ENCODE measurements around the gene REC8. TPM values are rescaled to one million over a fixed set of nuclear protein-coding genes. Genes with fewer than 3 reads are reported as not detected.

REC8 gene
- total and polyA plus RNA-seq, 4 donors, result 2.3 to 4.7 (median 3.8) TPM

DNA sequence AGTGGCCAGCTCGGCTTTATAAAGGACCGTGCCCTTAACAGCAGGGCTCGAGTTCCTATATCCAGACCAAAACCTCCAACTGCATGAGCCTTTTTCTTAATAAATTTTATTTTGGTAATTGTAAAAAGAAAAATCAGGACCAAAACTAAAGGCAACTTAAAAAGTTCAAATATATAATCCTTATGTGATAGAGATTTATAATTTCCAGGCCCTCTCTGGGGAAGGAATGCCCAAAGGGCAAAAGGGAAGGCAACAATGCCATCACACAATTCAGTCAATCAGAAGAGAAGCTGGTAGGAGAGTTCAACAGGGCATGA, 17.1 kb downstream of the REC8 start:
- H3K27me3 ChIP-seq (ENCODE audit: control insufficient read depth in 4 of 4, insufficient read depth in 4 of 4, low read length in 3 of 4), result no peaks in the 10 kb centered on the region
- no peak overlapping the region for H3K4me3 ChIP-seq (ENCODE audit: low read depth in 1 of 3, low read length in 3 of 3)
- no peaks in the 10 kb centered on the region for H3K9me3 ChIP-seq (ENCODE audit: control insufficient read depth in 4 of 4, low read length in 3 of 4)
- H3K27ac ChIP-seq (ENCODE audit: low read depth in 1 of 2, low read length in 2 of 2), result peak overlapping the region in 1 of 2 donors; percentile 72
- peaks cover 11 to 44% (median 21%) of the 10 kb centered on the region in 4 donors for H3K36me3 ChIP-seq (ENCODE audit: control insufficient read depth in 4 of 4, insufficient read depth in 3 of 4, low read depth in 1 of 4, low read length in 3 of 4)
- TF ChIP-seq FOXA2 (IDR thresholded peaks at IDR 0.05) (no peak), NR2F2 (IDR thresholded peaks at IDR 0.05) (no peak), EGR1 (IDR thresholded peaks at IDR 0.05; ENCODE audit: low read depth in 2 of 2) (no peak), HNF4A (conservative IDR thresholded peaks at IDR 0.05) (no peak), RXRA (IDR thresholded peaks at IDR 0.05) (no peak), YY1 (IDR thresholded peaks at IDR 0.05) (no peak), FOXA1 (IDR thresholded peaks at IDR 0.05) (no peak)
- TF ChIP-seq, protein P1, sequence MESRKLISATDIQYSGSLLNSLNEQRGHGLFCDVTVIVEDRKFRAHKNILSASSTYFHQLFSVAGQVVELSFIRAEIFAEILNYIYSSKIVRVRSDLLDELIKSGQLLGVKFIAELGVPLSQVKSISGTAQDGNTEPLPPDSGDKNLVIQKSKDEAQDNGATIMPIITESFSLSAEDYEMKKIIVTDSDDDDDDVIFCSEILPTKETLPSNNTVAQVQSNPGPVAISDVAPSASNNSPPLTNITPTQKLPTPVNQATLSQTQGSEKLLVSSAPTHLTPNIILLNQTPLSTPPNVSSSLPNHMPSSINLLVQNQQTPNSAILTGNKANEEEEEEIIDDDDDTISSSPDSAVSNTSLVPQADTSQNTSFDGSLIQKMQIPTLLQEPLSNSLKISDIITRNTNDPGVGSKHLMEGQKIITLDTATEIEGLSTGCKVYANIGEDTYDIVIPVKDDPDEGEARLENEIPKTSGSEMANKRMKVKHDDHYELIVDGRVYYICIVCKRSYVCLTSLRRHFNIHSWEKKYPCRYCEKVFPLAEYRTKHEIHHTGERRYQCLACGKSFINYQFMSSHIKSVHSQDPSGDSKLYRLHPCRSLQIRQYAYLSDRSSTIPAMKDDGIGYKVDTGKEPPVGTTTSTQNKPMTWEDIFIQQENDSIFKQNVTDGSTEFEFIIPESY (IDR thresholded peaks at IDR 0.05), result no peak
- H3K9ac ChIP-seq (ENCODE audit: low read depth in 1 of 2, low read length in 2 of 2), result no peak overlapping the region
- DNase-seq (ENCODE audit: low spot score), result no peak
- under 1% methylated on average over 3 of the region's 3 CpGs for WGBS
- H3K4me1 ChIP-seq (ENCODE audit: control insufficient read depth in 4 of 4, insufficient read depth in 4 of 4, low read length in 3 of 4), result peaks cover 5 to 19% (median 11%) of the 10 kb centered on the region in 4 donors

DNA sequence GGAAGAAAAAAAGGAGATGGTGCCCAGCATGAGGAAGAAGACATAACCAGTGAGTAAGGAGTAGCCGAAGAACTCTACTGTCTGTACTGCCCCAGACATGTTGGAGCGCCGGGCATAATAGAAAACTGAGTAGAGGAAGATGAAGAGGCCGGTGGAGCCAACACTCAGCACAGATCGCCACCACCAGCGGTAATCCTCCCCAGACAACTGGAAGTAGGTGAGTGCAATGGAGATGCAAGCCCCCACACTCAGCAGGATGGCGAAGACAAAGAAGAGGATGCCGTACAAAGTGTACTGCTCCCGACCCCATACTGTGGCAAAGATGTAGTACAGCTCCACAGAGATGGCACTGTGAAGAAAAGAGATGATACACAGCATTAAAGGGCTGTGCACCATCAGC, 17.6 kb downstream of the REC8 start:
- Histone ChIP-seq H3K9me3 (ENCODE audit: control insufficient read depth in 4 of 4, low read length in 3 of 4) (no peaks in the 10 kb centered on the region), H3K4me3 (ENCODE audit: low read depth in 1 of 3, low read length in 3 of 3) (no peak overlapping the region), H3K9ac (ENCODE audit: low read depth in 1 of 2, low read length in 2 of 2) (no peak overlapping the region), H3K27ac (ENCODE audit: low read depth in 1 of 2, low read length in 2 of 2) (no peak overlapping the region), H3K27me3 (ENCODE audit: control insufficient read depth in 4 of 4, insufficient read depth in 4 of 4, low read length in 3 of 4) (no peaks in the 10 kb centered on the region), H3K36me3 (ENCODE audit: control insufficient read depth in 4 of 4, insufficient read depth in 3 of 4, low read depth in 1 of 4, low read length in 3 of 4) (peaks cover 8 to 40% (median 18%) of the 10 kb centered on the region in 4 donors), H3K4me1 (ENCODE audit: control insufficient read depth in 4 of 4, insufficient read depth in 4 of 4, low read length in 3 of 4) (peaks cover 5 to 23% (median 15%) of the 10 kb centered on the region in 4 donors)
- 95% methylated on average over 9 of the region's 9 CpGs for WGBS
- no peak for DNase-seq (ENCODE audit: low spot score)
- TF ChIP-seq GABPA (IDR thresholded peaks at IDR 0.05 in 1 of 2, conservative IDR thresholded peaks at IDR 0.05 in 1 of 2), result no peak
- no peak for TF ChIP-seq FOXA1 (IDR thresholded peaks at IDR 0.05)
- TF ChIP-seq, protein P1 (IDR thresholded peaks at IDR 0.05), result no peak
- TF ChIP-seq EGR1 (IDR thresholded peaks at IDR 0.05; ENCODE audit: low read depth in 2 of 2), result no peak
- TF ChIP-seq SP1 (IDR thresholded peaks at IDR 0.05), result no peak
- no peak for TF ChIP-seq RAD21 (IDR thresholded peaks at IDR 0.05)
- TF ChIP-seq, protein P2, sequence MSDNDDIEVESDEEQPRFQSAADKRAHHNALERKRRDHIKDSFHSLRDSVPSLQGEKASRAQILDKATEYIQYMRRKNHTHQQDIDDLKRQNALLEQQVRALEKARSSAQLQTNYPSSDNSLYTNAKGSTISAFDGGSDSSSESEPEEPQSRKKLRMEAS (IDR thresholded peaks at IDR 0.05), result no peak
- TF ChIP-seq NR2F2 (IDR thresholded peaks at IDR 0.05), result no peak
- no peak for TF ChIP-seq HNF4A (conservative IDR thresholded peaks at IDR 0.05)
- TF ChIP-seq, protein P3, sequence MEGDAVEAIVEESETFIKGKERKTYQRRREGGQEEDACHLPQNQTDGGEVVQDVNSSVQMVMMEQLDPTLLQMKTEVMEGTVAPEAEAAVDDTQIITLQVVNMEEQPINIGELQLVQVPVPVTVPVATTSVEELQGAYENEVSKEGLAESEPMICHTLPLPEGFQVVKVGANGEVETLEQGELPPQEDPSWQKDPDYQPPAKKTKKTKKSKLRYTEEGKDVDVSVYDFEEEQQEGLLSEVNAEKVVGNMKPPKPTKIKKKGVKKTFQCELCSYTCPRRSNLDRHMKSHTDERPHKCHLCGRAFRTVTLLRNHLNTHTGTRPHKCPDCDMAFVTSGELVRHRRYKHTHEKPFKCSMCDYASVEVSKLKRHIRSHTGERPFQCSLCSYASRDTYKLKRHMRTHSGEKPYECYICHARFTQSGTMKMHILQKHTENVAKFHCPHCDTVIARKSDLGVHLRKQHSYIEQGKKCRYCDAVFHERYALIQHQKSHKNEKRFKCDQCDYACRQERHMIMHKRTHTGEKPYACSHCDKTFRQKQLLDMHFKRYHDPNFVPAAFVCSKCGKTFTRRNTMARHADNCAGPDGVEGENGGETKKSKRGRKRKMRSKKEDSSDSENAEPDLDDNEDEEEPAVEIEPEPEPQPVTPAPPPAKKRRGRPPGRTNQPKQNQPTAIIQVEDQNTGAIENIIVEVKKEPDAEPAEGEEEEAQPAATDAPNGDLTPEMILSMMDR (IDR thresholded peaks at IDR 0.05; ENCODE audit: low read depth, low read length, missing input control), result no peak
